ENCODE data around the gene TTC34. TPM values are rescaled to one million over a fixed set of nuclear protein-coding genes. Genes with fewer than 3 reads are reported as not detected.
A peak's percentile ranks its signal among the peaks of the same experiment; 100 is the strongest.

Gene TTC34
- total and polyA plus RNA-seq, 2 of the 13 experiments (the other 11 are each of a cell fraction or from before 2014, with no cell fraction given): 0.07 to 0.11 TPM

GRCh38 chr1:2633936-2634491, 167.5 kb downstream of the TTC34 start (continued):
- peak; percentile 54; the same call in 1 of the 2 replicates for TF ChIP-seq ZNF788 (CRISPR knock-in tag; IDR thresholded peaks at IDR 0.05; ENCODE audit: borderline replicate concordance)
- peak; percentile 46 for TF ChIP-seq ZNF687 (CRISPR knock-in tag; IDR thresholded peaks at IDR 0.05)
- peak; percentile 17; the same call in 1 of the 2 replicates for TF ChIP-seq ELF3 (CRISPR knock-in tag; IDR thresholded peaks at IDR 0.05)
- TF ChIP-seq PHF20 (CRISPR knock-in tag; IDR thresholded peaks at IDR 0.05): no peak
- TF ChIP-seq ZNF558 (CRISPR knock-in tag; IDR thresholded peaks at IDR 0.05; ENCODE audit: borderline replicate concordance): 0 out of 2 replicates have a peak, but pooled peaks have one; percentile 41

- no peaks in the 10 kb centered on the region for H3K36me3 ChIP-seq (replicated peaks in 1 of 2; ENCODE audit: control insufficient read depth in 1 of 2, insufficient read depth in 2 of 2, low read length in 2 of 2)
- ChIA-PET CTCF (ENCODE audit: low intra/inter-chr PET ratio, low total read pairs) (no interaction called here), POLR2A (interaction anchor here (1.1 to 2.0 kb wide), 2 partner anchors 48 to 77 kb away, joined by 4 to 11 read pairs; partner anchors contain the start of genes PRXL2B and TNFRSF14)
- intact Hi-C loops (cut with micrococcal nuclease; ENCODE audit: unreplicated experiment): loop anchor here (5.0 to 10.0 kb wide), 2 partner anchors 49 to 76 kb away; partner anchors contain the start of genes PRXL2B and TNFRSF14
- WGBS (ENCODE audit: low lambda C conversion rate): no CpG with 5 or more reads among the region's 12 CpGs
- H3K4me3 ChIP-seq (replicated peaks in 1 of 3; ENCODE audit: insufficient read depth in 1 of 3, low read depth in 2 of 3, low read length in 3 of 3): peak overlapping the region in 1 of 3 experiments; percentile 21; a peak in 1 of 6 replicates
- peaks cover 40% of the 10 kb centered on the region for H3K4me1 ChIP-seq (ENCODE audit: insufficient read depth, low read length)
- no TSS peak for BruUV-seq (replicated peaks)
- 0 out of 2 replicates have a peak, but pooled peaks cover 2% of the 10 kb centered on the region for H4K20me1 ChIP-seq (ENCODE audit: insufficient read depth, low read length)
- peaks cover 7% of the 10 kb centered on the region; the same call in 1 of the 2 replicates for H3K9me3 ChIP-seq (ENCODE audit: low read length)
- H3K79me2 ChIP-seq (ENCODE audit: insufficient read depth, low read length): no peaks in the 10 kb centered on the region
- ATAC-seq (peak; percentile 36), DNase-seq (ENCODE audit: low spot score) (no peak), FAIRE-seq (no peak)
- no peak overlapping the region for H3K27ac ChIP-seq (ENCODE audit: extremely low read length, insufficient read depth, low read length)
- no peak overlapping the region for H3K9ac ChIP-seq (ENCODE audit: insufficient read depth, low read depth, low read length)
- TF ChIP-seq MXD1 (CRISPR knock-in tag; IDR thresholded peaks at IDR 0.05) (0 out of 2 replicates have a peak, but pooled peaks have one; percentile 9), ZFX (CRISPR knock-in tag; IDR thresholded peaks at IDR 0.05; ENCODE audit: low read depth) (peak; percentile 11; the same call in 1 of the 2 replicates), ZNF33B (CRISPR knock-in tag; IDR thresholded peaks at IDR 0.05) (no peak)
- peaks cover 7 to 21% of the 10 kb centered on the region in 2 experiments; a peak in 4 of 5 replicates for H3K27me3 ChIP-seq (ENCODE audit: control insufficient read depth in 1 of 2, insufficient read depth in 2 of 2, low read length in 2 of 2)
- H3K4me2 ChIP-seq (ENCODE audit: low read depth, low read length): peak overlapping the region; percentile 25
- H2AFZ ChIP-seq (ENCODE audit: low read length): no peak overlapping the region
- in situ Hi-C loops (cut with HindIII; ENCODE audit: extremely low pct_ligation_motif_present, low pct_unique_long_range_greater_than_20kb): no loop called here
Measured at GRCh38 chr1:2633366-2633935, 168.0 kb downstream of the TTC34 start.

Measured in HepG2 (cell line).